GM13976 (cell line): ENCODE measurements around the gene IQCN.

Experiments
- DNase-seq: peaks from one replicate; pipeline ENCODE4 v3.0.0; 2012; ENCODE audit warnings: low spot score
- CTCF ChIP-seq: IDR thresholded peaks from 2 replicates; pipeline ENCODE4 v1.5.1; 2012; ENCODE audit warnings: borderline replicate concordance, mild to moderate bottlenecking; ENCODE audit not compliant: insufficient read depth; ENCODE audit errors: extremely low read depth, missing control alignments, control extremely low read depth
- in situ Hi-C: fragments of 300-500 bp; cut with MboI; formaldehyde crosslinking; loops from one replicate; pipeline ENCODE4 v1.12.0; 2022; ENCODE audit warnings: low sequenced_read_pairs, mixed read lengths, inconsistent platforms; ENCODE audit not compliant: unreplicated experiment

IQCN gene

GRCh38 chr19:18310118-18310909 is 36.1 kb upstream of the IQCN start:
- peak; percentile 21 for DNase-seq
- in situ Hi-C loops: no loop called here
- no peak for TF ChIP-seq CTCF

- TF ChIP-seq CTCF: no peak
- peak; percentile 25 for DNase-seq
- in situ Hi-C loops: no loop called here
Observed at GRCh38 chr19:18309525-18310064, 35.3 kb upstream of the IQCN start.

GRCh38 chr19:18308948-18309325 is 34.7 kb upstream of the IQCN start:
- TF ChIP-seq CTCF: no peak
- in situ Hi-C loops: no loop called here
- DNase-seq: peak; percentile 12

DNA sequence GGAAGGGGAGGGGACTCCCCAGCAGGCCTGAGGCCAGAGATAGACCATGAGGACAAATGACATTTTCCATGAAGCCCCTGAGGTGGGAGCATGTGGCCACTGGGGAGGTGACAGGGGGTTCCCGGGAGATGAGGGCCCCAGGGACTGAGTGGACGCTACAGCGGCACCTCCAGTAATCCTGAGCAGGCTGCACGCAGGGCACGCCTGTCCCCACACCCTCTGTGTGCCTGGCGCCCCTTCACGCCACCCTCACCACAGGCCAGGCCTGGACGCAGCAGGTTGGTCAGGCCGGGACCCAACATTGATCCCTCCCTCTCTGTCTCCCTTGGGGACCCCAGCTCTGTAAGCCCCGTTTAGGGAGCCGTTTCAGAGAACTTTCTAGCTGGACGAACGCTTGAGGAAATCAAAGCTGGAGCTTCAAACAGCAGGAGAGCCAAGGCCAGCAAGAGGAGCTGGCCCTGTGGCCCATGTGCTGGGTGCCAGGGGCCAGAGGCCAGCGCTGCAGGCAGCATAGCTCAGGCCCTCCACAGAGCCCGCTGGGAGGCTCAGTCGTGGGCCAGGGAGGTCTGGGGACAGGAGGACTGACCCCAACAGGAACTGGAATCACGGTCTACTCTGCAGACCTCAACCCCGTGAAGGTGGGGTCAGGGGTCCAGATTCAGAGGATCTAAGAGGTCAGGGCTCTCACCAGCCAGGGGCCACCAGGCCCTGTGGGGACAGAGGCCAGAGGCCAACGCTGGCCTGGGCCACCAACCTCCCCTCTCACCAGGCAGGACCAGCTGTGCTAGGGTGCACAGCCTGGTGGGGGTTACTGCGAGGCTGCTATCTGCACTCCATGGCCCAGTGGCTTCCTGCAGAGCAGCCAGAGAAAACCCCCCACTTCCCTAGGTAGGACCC is 34.0 kb upstream of the IQCN start:
- no peak for TF ChIP-seq CTCF
- peak; percentile 26 for DNase-seq
- in situ Hi-C loops: no loop called here

- peak; percentile 63 for DNase-seq
- in situ Hi-C loops: no loop called here
- peak; percentile 13 for TF ChIP-seq CTCF
Observed at GRCh38 chr19:18307271-18307681, 33.0 kb upstream of the IQCN start.

DNA sequence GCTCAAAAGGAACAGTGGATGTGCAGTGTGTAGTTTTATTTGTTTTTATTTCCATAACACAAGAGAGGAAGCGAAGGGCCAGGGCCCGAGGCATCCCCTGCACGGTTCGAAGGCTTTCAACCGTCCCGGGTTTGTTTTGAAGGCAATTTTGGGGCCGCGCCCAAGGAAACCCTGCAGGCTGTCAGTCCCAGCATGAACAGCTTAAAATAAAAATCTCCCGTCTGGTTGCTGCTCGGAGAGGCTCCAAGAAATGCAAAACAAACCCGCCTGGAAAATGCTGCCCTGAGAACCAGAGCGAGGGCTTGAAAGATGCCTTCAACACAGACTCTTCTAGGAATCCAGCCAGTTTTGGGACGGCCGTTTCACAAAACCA is 32.6 kb upstream of the IQCN start:
- in situ Hi-C loops: no loop called here
- peak; percentile 36 for DNase-seq
- no peak for TF ChIP-seq CTCF
